Tibial nerve (tissue), 3 donors: ENCODE measurements around the gene CHI3L1.

Experiments
- POLR2A ChIP-seq, 2 donors: fragments of 450-650 bp; IDR thresholded peaks; one replicate each; pipeline ENCODE4 v1.6.1; 2017; ENCODE audit warnings: antibody characterized with exemption in 2 of 2, mild to moderate bottlenecking in 2 of 2, moderate library complexity in 2 of 2
- TF ChIP-seq, protein P1 (sequence below), 5 experiments: fragments of 200-600 bp in 3 of 5; fragments of 450-650 bp in 2 of 5; sonication (generic) in 3 of 5; IDR thresholded peaks; one replicate each; pipeline ENCODE4 v1.5.1; 2016 to 2019; ENCODE audit warnings: antibody characterized with exemption in 5 of 5, mild to moderate bottlenecking in 3 of 5, moderate library complexity in 2 of 5

DNA sequence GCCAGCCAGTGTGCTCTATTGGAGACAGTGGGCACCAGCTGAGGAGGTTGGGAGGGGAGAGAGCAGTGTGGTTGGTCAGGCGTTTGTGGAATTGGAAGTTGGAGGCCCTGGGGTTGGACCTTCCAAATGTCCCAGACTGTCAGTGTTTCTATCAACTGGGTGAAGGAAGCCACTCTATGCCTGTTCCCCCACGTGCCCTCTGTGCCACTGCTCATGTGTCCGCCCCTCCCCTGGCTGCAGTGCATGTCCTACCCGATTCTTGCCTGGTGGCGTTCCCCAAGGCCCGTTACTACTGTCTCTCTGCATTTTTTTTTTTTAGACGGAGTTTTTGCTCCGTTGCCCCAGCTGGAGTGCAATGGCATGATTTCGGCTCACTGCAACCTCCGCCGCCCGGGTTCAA is 37.9 kb downstream of the CHI3L1 start:
- TF ChIP-seq, protein P1, sequence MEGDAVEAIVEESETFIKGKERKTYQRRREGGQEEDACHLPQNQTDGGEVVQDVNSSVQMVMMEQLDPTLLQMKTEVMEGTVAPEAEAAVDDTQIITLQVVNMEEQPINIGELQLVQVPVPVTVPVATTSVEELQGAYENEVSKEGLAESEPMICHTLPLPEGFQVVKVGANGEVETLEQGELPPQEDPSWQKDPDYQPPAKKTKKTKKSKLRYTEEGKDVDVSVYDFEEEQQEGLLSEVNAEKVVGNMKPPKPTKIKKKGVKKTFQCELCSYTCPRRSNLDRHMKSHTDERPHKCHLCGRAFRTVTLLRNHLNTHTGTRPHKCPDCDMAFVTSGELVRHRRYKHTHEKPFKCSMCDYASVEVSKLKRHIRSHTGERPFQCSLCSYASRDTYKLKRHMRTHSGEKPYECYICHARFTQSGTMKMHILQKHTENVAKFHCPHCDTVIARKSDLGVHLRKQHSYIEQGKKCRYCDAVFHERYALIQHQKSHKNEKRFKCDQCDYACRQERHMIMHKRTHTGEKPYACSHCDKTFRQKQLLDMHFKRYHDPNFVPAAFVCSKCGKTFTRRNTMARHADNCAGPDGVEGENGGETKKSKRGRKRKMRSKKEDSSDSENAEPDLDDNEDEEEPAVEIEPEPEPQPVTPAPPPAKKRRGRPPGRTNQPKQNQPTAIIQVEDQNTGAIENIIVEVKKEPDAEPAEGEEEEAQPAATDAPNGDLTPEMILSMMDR (IDR thresholded peaks at IDR 0.05): no peak
- TF ChIP-seq POLR2A (IDR thresholded peaks at IDR 0.05): no peak
